HCT116 (cell line): ENCODE measurements around the gene KLHL25.

ENCODE experiments used
- CTCF ChIP-seq, 3 experiments: fragments of 200-600 bp in 1 of 3; sonication (generic) in 1 of 3; IDR thresholded peaks in 2 of 3; conservative IDR thresholded peaks in 1 of 3; 2 replicates each; pipeline ENCODE4 v1.5.1; 2012 to 2017; ENCODE audit warnings: low read depth in 2 of 3, low read length in 2 of 3, antibody characterized with exemption in 1 of 3, borderline replicate concordance in 1 of 3, control low read depth in 1 of 3, mild to moderate bottlenecking in 1 of 3, mixed read lengths in 1 of 3, mixed run types in 1 of 3, moderate library complexity in 1 of 3; ENCODE audit not compliant: insufficient read depth in 1 of 3
- POLR2A ChIP-seq: IDR thresholded peaks from 2 replicates; pipeline ENCODE4 v1.7.0; 2011; ENCODE audit warnings: borderline replicate concordance; ENCODE audit not compliant: insufficient read depth, insufficient read length; ENCODE audit errors: extremely low read depth

GRCh38 chr15:85772668-85773067, 22.1 kb downstream of the KLHL25 start:
- no peak for TF ChIP-seq CTCF (IDR thresholded peaks at IDR 0.05 in 2 of 3, conservative IDR thresholded peaks at IDR 0.05 in 1 of 3; ENCODE audit: borderline replicate concordance in 1 of 3, insufficient read depth in 1 of 3, low read depth in 2 of 3, low read length in 2 of 3)
- no peak for TF ChIP-seq POLR2A
